Stimulated activated naive CD8-positive, alpha-beta T cell treated with anti-CD3 and anti-CD28 coated beads, Interleukin-15, amount 100 ng/mL, for 72 hours (primary cell): ENCODE data around the gene PATL1.
"Not testable (repeated sequence)": the region's sequence is repeated elsewhere in the genome, so short reads cannot be mapped to it uniquely, and the experiment has no call there.

Source experiments
- ATAC-seq: fragments of 150-1000 bp; cut with Tn5 transposase; 2 replicates; pipeline ENCODE4 v1.10.0; 2021; ENCODE audit warnings: mild to moderate bottlenecking, moderate library complexity
- DNase-seq, 2 donors: peaks; one replicate each; pipeline ENCODE4 v3.0.0; 2021 to 2022
- H3K27ac Mint-ChIP-seq, 2 donors: one replicate each; pipeline ENCODE4 v1.8.0; 2022; ENCODE audit warnings: mild to moderate bottlenecking in 2 of 2, mixed read lengths in 2 of 2, moderate library complexity in 2 of 2
- H3K27me3 Mint-ChIP-seq: one replicate; pipeline ENCODE4 v1.8.0; 2022; ENCODE audit warnings: mixed read lengths
- H3K4me1 Mint-ChIP-seq: one replicate; pipeline ENCODE4 v1.8.0; 2022; ENCODE audit warnings: mild to moderate bottlenecking, mixed read lengths
- H3K4me3 Mint-ChIP-seq, 2 donors: one replicate each; pipeline ENCODE4 v1.8.0; 2022; ENCODE audit warnings: mild to moderate bottlenecking in 2 of 2, mixed read lengths in 2 of 2, moderate library complexity in 1 of 2
- H3K9me3 Mint-ChIP-seq, 2 donors: one replicate each; pipeline ENCODE4 v1.8.0; 2022; ENCODE audit warnings: mixed read lengths in 2 of 2

The PATL1 gene

GRCh38 chr11:59668950-59669610 is at the start of gene PATL1:
Gene PATL1 (minus strand): TSS chr11:59669037. CDS start chr11:59668895, 142 bp downstream.
- Mint-ChIP-seq H3K27ac (peak within 1 kb of the TSS; percentile 97 to 99), H3K4me3 (peak within 1 kb of the TSS; percentile 96 to 98), H3K9me3 (no peaks in the 10 kb centered on the region), H3K27me3 (no peaks in the 10 kb centered on the region), H3K4me1 (peaks cover 47% of the 10 kb centered on the region)
- ATAC-seq (peak; percentile 94), DNase-seq (peak; percentile 98)

GRCh38 chr11:59716051-59716450 is 47.2 kb upstream of the PATL1 start:
- H3K27ac Mint-ChIP-seq: no peak overlapping the region

GRCh38 chr11:59713745-59714144 is 44.9 kb upstream of the PATL1 start, which contains the start of gene OR10V1:
Gene OR10V1 (minus strand): TSS chr11:59713845. CDS start chr11:59713845, 0 bp downstream.
- no peak for ATAC-seq
- Mint-ChIP-seq H3K4me3 (no peak within 1 kb of the TSS), H3K27ac (peak within 1 kb of the TSS in 1 of 2 donors; percentile 2), H3K9me3 (no peaks in the 10 kb centered on the region), H3K4me1 (no peaks in the 10 kb centered on the region), H3K27me3 (no peaks in the 10 kb centered on the region)
- no peak for DNase-seq

More at GRCh38 chr11:59716051-59716450, 47.2 kb upstream of the PATL1 start:
- Mint-ChIP-seq H3K9me3 (no peaks in the 10 kb centered on the region), H3K4me1 (no peaks in the 10 kb centered on the region), H3K4me3 (no peak overlapping the region), H3K27me3 (no peaks in the 10 kb centered on the region)
- no peak for DNase-seq
- no peak for ATAC-seq

GRCh38 chr11:59710136-59710847 is 41.5 kb upstream of the PATL1 start:
- Mint-ChIP-seq H3K4me3 (no peak overlapping the region), H3K27me3 (peaks cover 10% of the 10 kb centered on the region), H3K4me1 (no peaks in the 10 kb centered on the region), H3K9me3 (no peaks in the 10 kb centered on the region), H3K27ac (no peak overlapping the region)
- ATAC-seq (no peak), DNase-seq (no peak)

GRCh38 chr11:59708537-59708936 is 39.7 kb upstream of the PATL1 start:
- no peak for ATAC-seq
- Mint-ChIP-seq H3K4me1 (no peaks in the 10 kb centered on the region), H3K27ac (no peak overlapping the region), H3K9me3 (no peaks in the 10 kb centered on the region), H3K27me3 (peaks cover 10% of the 10 kb centered on the region), H3K4me3 (no peak overlapping the region)
- no peak for DNase-seq

- DNase-seq (no peak), ATAC-seq (no peak)
- Mint-ChIP-seq H3K27me3 (peaks cover 10% of the 10 kb centered on the region), H3K4me1 (no peaks in the 10 kb centered on the region), H3K9me3 (no peaks in the 10 kb centered on the region), H3K27ac (no peak overlapping the region), H3K4me3 (no peak overlapping the region)
Measured at GRCh38 chr11:59707371-59707770, 38.5 kb upstream of the PATL1 start.

GRCh38 chr11:59706518-59707285 is 37.9 kb upstream of the PATL1 start:
- H3K27ac Mint-ChIP-seq: no peak overlapping the region
- no peak for DNase-seq

GRCh38 chr11:59705294-59705693 is 36.5 kb upstream of the PATL1 start:
- Mint-ChIP-seq H3K9me3 (no peaks in the 10 kb centered on the region), H3K4me3 (no peak overlapping the region), H3K4me1 (no peaks in the 10 kb centered on the region), H3K27ac (no peak overlapping the region), H3K27me3 (peaks cover 10% of the 10 kb centered on the region)
- DNase-seq (no peak), ATAC-seq (no peak)

More at GRCh38 chr11:59706518-59707285, 37.9 kb upstream of the PATL1 start:
- Mint-ChIP-seq H3K9me3 (no peaks in the 10 kb centered on the region), H3K4me1 (no peaks in the 10 kb centered on the region), H3K27me3 (peaks cover 10% of the 10 kb centered on the region), H3K4me3 (no peak overlapping the region)
- no peak for ATAC-seq

GRCh38 chr11:59703515-59703914 is 34.7 kb upstream of the PATL1 start:
- H3K9me3 Mint-ChIP-seq, H3K4me1 Mint-ChIP-seq, ATAC-seq, H3K4me3 Mint-ChIP-seq, DNase-seq, H3K27ac Mint-ChIP-seq: not testable (repeated sequence)
- peaks cover 10% of the 10 kb centered on the region for H3K27me3 Mint-ChIP-seq

GRCh38 chr11:59700157-59700556 is 31.3 kb upstream of the PATL1 start:
- not testable (repeated sequence) for H3K27ac Mint-ChIP-seq, H3K4me1 Mint-ChIP-seq, H3K9me3 Mint-ChIP-seq, H3K4me3 Mint-ChIP-seq, DNase-seq, ATAC-seq
- peaks cover 23% of the 10 kb centered on the region for H3K27me3 Mint-ChIP-seq

GRCh38 chr11:59698506-59698905 is 29.7 kb upstream of the PATL1 start:
- no peak overlapping the region for H3K27ac Mint-ChIP-seq
- H3K4me1 Mint-ChIP-seq: no peaks in the 10 kb centered on the region

GRCh38 chr11:59692915-59693314 is 24.1 kb upstream of the PATL1 start:
- Mint-ChIP-seq H3K4me3 (no peak overlapping the region), H3K4me1 (peaks cover 8% of the 10 kb centered on the region), H3K27me3 (peaks cover 30% of the 10 kb centered on the region), H3K27ac (no peak overlapping the region), H3K9me3 (peaks cover 13% of the 10 kb centered on the region in 2 donors)
- DNase-seq: no peak
- ATAC-seq: no peak

More at GRCh38 chr11:59698506-59698905, 29.7 kb upstream of the PATL1 start:
- ATAC-seq (no peak), DNase-seq (no peak)
- no peak overlapping the region for H3K4me3 Mint-ChIP-seq
- peaks cover 0 to 5% of the 10 kb centered on the region in 2 donors for H3K9me3 Mint-ChIP-seq
- H3K27me3 Mint-ChIP-seq: peaks cover 23% of the 10 kb centered on the region

GRCh38 chr11:59691156-59691555 is 22.3 kb upstream of the PATL1 start:
- H3K4me1 Mint-ChIP-seq: peaks cover 8% of the 10 kb centered on the region
- no peak for ATAC-seq
- no peak for DNase-seq
- H3K4me3 Mint-ChIP-seq: no peak overlapping the region
- peaks cover 16% of the 10 kb centered on the region for H3K27me3 Mint-ChIP-seq
- no peak overlapping the region for H3K27ac Mint-ChIP-seq
- peaks cover 13% of the 10 kb centered on the region in 2 donors for H3K9me3 Mint-ChIP-seq

- peaks cover 13% of the 10 kb centered on the region in 2 donors for H3K9me3 Mint-ChIP-seq
- peaks cover 8% of the 10 kb centered on the region for H3K4me1 Mint-ChIP-seq
- ATAC-seq: no peak
- H3K4me3 Mint-ChIP-seq: no peak overlapping the region
- DNase-seq: no peak
- H3K27me3 Mint-ChIP-seq: peaks cover 29% of the 10 kb centered on the region
- no peak overlapping the region for H3K27ac Mint-ChIP-seq
Measured at GRCh38 chr11:59689015-59689414, 20.2 kb upstream of the PATL1 start.

- H3K27ac Mint-ChIP-seq, ATAC-seq: not testable (repeated sequence)
- peaks cover 24% of the 10 kb centered on the region for H3K27me3 Mint-ChIP-seq
Measured at GRCh38 chr11:59681260-59681725, 12.5 kb upstream of the PATL1 start.

More at GRCh38 chr11:59681260-59681725, 12.5 kb upstream of the PATL1 start:
- H3K4me1 Mint-ChIP-seq, DNase-seq, H3K4me3 Mint-ChIP-seq, H3K9me3 Mint-ChIP-seq: not testable (repeated sequence)
